A549 (cell line): ENCODE results near the gene HSH2D. TPM values are rescaled to one million over a fixed set of nuclear protein-coding genes. Genes with fewer than 3 reads are reported as not detected.

Experiments used
- ATAC-seq, 2 experiments: fragments of 200-7000 bp in 1 of 2; fragments of >200 bp in 1 of 2; cut with Nextera tagmentation in 1 of 2; cut with Tn5 transposase in 1 of 2; 3 replicates each; pipeline versions ENCODE4 v1.8.0 to v1.9.1; 2018 to 2020; ENCODE audit warnings: mild to moderate bottlenecking in 1 of 2, moderate library complexity in 1 of 2
- CTCF ChIA-PET: fragments of 300-600 bp; sonication (Branson Sonifier 250); formaldehyde crosslinking; extraction: SDS; loops from one replicate; lab custom pipeline; 2021; ENCODE audit warnings: antibody characterized with exemption, inconsistent platforms; lab: Yijun Ruan, JAX
- POLR2A ChIA-PET: fragments of 350-600 bp; formaldehyde crosslinking; extraction: SDS; loops from one replicate; lab custom pipeline; 2021; ENCODE audit warnings: antibody characterized with exemption, inconsistent platforms; lab: Yijun Ruan, JAX
- DNase-seq, 2 experiments: peaks; one replicate each; pipeline versions ENCODE4 v3.0.0 to v3.0.0-alpha.2; 2011 to 2016; ENCODE audit warnings: low read depth in 1 of 2, low spot score in 1 of 2
- FAIRE-seq: peaks from 2 replicates; lab custom pipeline; 2011; peaks lifted over from hg19 to GRCh38; lab: Jason Lieb, UNC
- H3K27ac ChIP-seq, 2 experiments: fragments of >200 bp; sonication (Bioruptor Twin); formaldehyde crosslinking; 3 replicates each; pipeline ENCODE4 v1.5.1; 2016 to 2017
- H3K4me1 ChIP-seq: fragments of >200 bp; sonication (Bioruptor Twin); formaldehyde crosslinking; 3 replicates; pipeline ENCODE4 v1.6.1; 2016
- H3K4me2 ChIP-seq: fragments of >200 bp; sonication (Bioruptor Twin); formaldehyde crosslinking; 3 replicates; pipeline ENCODE4 v1.6.1; 2016
- H3K4me3 ChIP-seq: fragments of >200 bp; sonication (Bioruptor Twin); formaldehyde crosslinking; 3 replicates; pipeline ENCODE4 v1.5.1; 2016
- H3K9me3 ChIP-seq: fragments of >200 bp; sonication (Bioruptor Twin); formaldehyde crosslinking; 3 replicates; pipeline ENCODE4 v1.6.1; 2016
- BCL3 ChIP-seq: fragments of >200 bp; sonication (Bioruptor Twin); formaldehyde crosslinking; IDR thresholded peaks from 3 replicates; pipeline ENCODE4 v1.6.1; 2016
- BHLHE40 ChIP-seq: IDR thresholded peaks from 2 replicates; pipeline ENCODE4 v1.6.1; 2012; ENCODE audit warnings: low read depth, low read length, inconsistent platforms
- CBX2 ChIP-seq: fragments of 200-600 bp; sonication (generic); IDR thresholded peaks from 2 replicates; pipeline ENCODE4 v1.6.1; 2016; ENCODE audit warnings: low read depth, mild to moderate bottlenecking, borderline replicate concordance
- CHD4 ChIP-seq: fragments of 200-600 bp; sonication (generic); IDR thresholded peaks from 2 replicates; pipeline ENCODE4 v1.6.1; 2016; ENCODE audit warnings: antibody characterized with exemption, mild to moderate bottlenecking, borderline replicate concordance
- CTCF ChIP-seq: fragments of >200 bp; sonication (Bioruptor Twin); formaldehyde crosslinking; IDR thresholded peaks from 3 replicates; pipeline ENCODE4 v1.5.1; 2016
- EHF ChIP-seq: fragments of 250-450 bp; sonication (Bioruptor Pico); IDR thresholded peaks from 2 replicates; pipeline ENCODE4 v1.5.0; 2020; ENCODE audit warnings: mild to moderate bottlenecking
- EHMT2 ChIP-seq: fragments of 200-600 bp; sonication (generic); IDR thresholded peaks from 2 replicates; pipeline ENCODE4 v1.6.1; 2016; ENCODE audit warnings: antibody characterized with exemption, low read depth, mild to moderate bottlenecking, moderate library complexity
- EP300 ChIP-seq, 2 experiments: fragments of >200 bp; sonication (Bioruptor Twin); formaldehyde crosslinking; IDR thresholded peaks; 2 replicates in 1 of 2; 3 replicates in 1 of 2; pipeline ENCODE4 v1.6.1; 2016 to 2017
- ESRRA ChIP-seq: fragments of 150-350 bp; IDR thresholded peaks from 2 replicates; pipeline ENCODE4 v1.6.1; 2014; ENCODE audit warnings: mild to moderate bottlenecking, low read length, borderline replicate concordance
- FOSB ChIP-seq: fragments of 250-450 bp; sonication (Bioruptor Pico); IDR thresholded peaks from 2 replicates; pipeline ENCODE4 v1.5.0; 2020; ENCODE audit warnings: mild to moderate bottlenecking, moderate library complexity
- FOXS1 ChIP-seq: fragments of 250-450 bp; sonication (Bioruptor Pico); IDR thresholded peaks from 2 replicates; pipeline ENCODE4 v1.5.0; 2020; ENCODE audit warnings: mild to moderate bottlenecking, moderate library complexity
- HDAC2 ChIP-seq: fragments of 200-600 bp; sonication (generic); IDR thresholded peaks from 2 replicates; pipeline ENCODE4 v1.6.1; 2016
- HES2 ChIP-seq: fragments of >200 bp; sonication (Bioruptor Twin); formaldehyde crosslinking; IDR thresholded peaks from 2 replicates; pipeline ENCODE4 v1.6.1; 2016
- HEYL ChIP-seq: fragments of 250-450 bp; sonication (Bioruptor Pico); IDR thresholded peaks from 2 replicates; pipeline ENCODE4 v1.8.0; 2021; ENCODE audit warnings: mild to moderate bottlenecking, moderate library complexity
- HMGXB4 ChIP-seq: fragments of 250-450 bp; sonication (Bioruptor Pico); IDR thresholded peaks from 2 replicates; pipeline ENCODE4 v1.5.0; 2021; ENCODE audit warnings: mild to moderate bottlenecking, moderate library complexity, borderline replicate concordance
- JUN ChIP-seq, 2 experiments: fragments of >200 bp; sonication (Bioruptor Twin); formaldehyde crosslinking; IDR thresholded peaks; 2 replicates in 1 of 2; 3 replicates in 1 of 2; pipeline ENCODE4 v1.6.1; 2016 to 2017
- KDM5A ChIP-seq: fragments of 200-600 bp; sonication (generic); IDR thresholded peaks from 2 replicates; pipeline ENCODE4 v1.6.1; 2016; ENCODE audit warnings: antibody characterized with exemption, mild to moderate bottlenecking
- NFE2L2 ChIP-seq: fragments of 150-350 bp; conservative IDR thresholded peaks from 2 replicates; pipeline ENCODE4 v1.6.1; 2014; ENCODE audit warnings: low read length
- NR3C1 ChIP-seq: fragments of >200 bp; sonication (Bioruptor Twin); formaldehyde crosslinking; IDR thresholded peaks from 3 replicates; pipeline ENCODE4 v1.6.1; 2017
- POLR2A ChIP-seq: IDR thresholded peaks from 2 replicates; pipeline ENCODE4 v1.6.1; 2012; ENCODE audit warnings: mild to moderate bottlenecking, low read length
- RAD21 ChIP-seq, 2 experiments: fragments of >200 bp in 1 of 2; sonication (Bioruptor Twin) in 1 of 2; formaldehyde crosslinking in 1 of 2; IDR thresholded peaks in 1 of 2; conservative IDR thresholded peaks in 1 of 2; 2 replicates in 1 of 2; 3 replicates in 1 of 2; pipeline ENCODE4 v1.6.1; 2012 to 2018; ENCODE audit warnings: inconsistent platforms in 1 of 2
- RCOR1 ChIP-seq: fragments of 150-350 bp; IDR thresholded peaks from 2 replicates; pipeline ENCODE4 v1.6.1; 2014; ENCODE audit warnings: antibody characterized with exemption, low read length, low read depth
- REST ChIP-seq: fragments of 200-600 bp; sonication (generic); IDR thresholded peaks from 2 replicates; pipeline ENCODE4 v1.6.1; 2016; ENCODE audit warnings: antibody characterized with exemption, mild to moderate bottlenecking, moderate library complexity
- RFX5 ChIP-seq: fragments of 450-650 bp; IDR thresholded peaks from 2 replicates; pipeline ENCODE4 v1.7.1; 2014; ENCODE audit warnings: antibody characterized with exemption, mild to moderate bottlenecking, moderate library complexity
- RNF2 ChIP-seq: fragments of 200-600 bp; sonication (generic); IDR thresholded peaks from 2 replicates; pipeline ENCODE4 v1.6.1; 2016; ENCODE audit warnings: low read depth, mild to moderate bottlenecking, antibody characterized with exemption, moderate library complexity, borderline replicate concordance
- TFCP2L1 ChIP-seq: fragments of 250-450 bp; sonication (Bioruptor Pico); IDR thresholded peaks from 2 replicates; pipeline ENCODE4 v1.5.0; 2021; ENCODE audit warnings: mild to moderate bottlenecking
- TP53 ChIP-seq: fragments of 250-450 bp; sonication (Bioruptor Pico); IDR thresholded peaks from 2 replicates; pipeline ENCODE4 v1.5.0; 2021; ENCODE audit warnings: mild to moderate bottlenecking, moderate library complexity
- ZC3H11A ChIP-seq: fragments of 450-650 bp; IDR thresholded peaks from 2 replicates; pipeline ENCODE4 v1.6.1; 2014; ENCODE audit warnings: antibody characterized with exemption, mild to moderate bottlenecking
- WGBS: methylation state at CpG from one replicate; pipeline ENCODE4 v1.1.6; 2017; ENCODE audit errors: missing lambda C conversion rate; 5-methylcytosine and 5-hydroxymethylcytosine counted together
- polyA plus RNA-seq, 4 experiments: library from polyadenylated mRNA; depleted of rRNA in 3 of 4; stranded (reverse); fragments of >200 nt; fragmentation: RNase III in 1 of 4; extraction: RNeasy Plus Mini Kit Qiagen cat#74134 plus additional on column Dnase treatment in 1 of 4; gene quantifications; 2 replicates in 3 of 4; 3 replicates in 1 of 4; pipeline ENCODE4 v1.2.3, GENCODE V29; 2011 to 2017

Gene HSH2D
- polyA plus RNA-seq, 2 of the 4 experiments (the other 2 are of a cell fraction), result 0.05 TPM; not detected in 1

- no peak for FAIRE-seq
- Histone ChIP-seq H3K4me3 (peak overlapping the region; percentile 88), H3K27ac (peak overlapping the region; percentile 96 to 98), H3K4me2 (peak overlapping the region; percentile 98), H3K4me1 (peaks cover 27% of the 10 kb centered on the region), H3K9me3 (no peaks in the 10 kb centered on the region)
- ChIA-PET POLR2A (interaction anchor here (0.8 to 1.4 kb wide), 2 partner anchors 12 to 360 kb away, joined by 3 to 6 read pairs; partner anchors contain the start of gene FAM32A), CTCF (interaction anchor here (0.8 to 3.1 kb wide), 4 partner anchors 9 to 567 kb away, joined by 3 to 14 read pairs (median 4); partner anchors contain the start of gene FAM32A)
- 0% methylated on average over 2 of the region's 2 CpGs for WGBS
- no peak for ATAC-seq
- TF ChIP-seq BHLHE40, result no peak
- TF ChIP-seq FOSB (CRISPR knock-in tag), result no peak
- no peak for TF ChIP-seq BCL3
- no peak for TF ChIP-seq ZC3H11A
- TF ChIP-seq POLR2A, result no peak
- no peak for TF ChIP-seq EHMT2
- TF ChIP-seq CTCF, result no peak
- no peak for TF ChIP-seq CBX2
- no peak for TF ChIP-seq JUN (IDR thresholded peaks at IDR 0.05)
- TF ChIP-seq CHD4, result no peak
- no peak for TF ChIP-seq RCOR1
- no peak for TF ChIP-seq TFCP2L1 (CRISPR knock-in tag)
- TF ChIP-seq FOXS1, result no peak
- no peak for TF ChIP-seq RFX5
- no peak for TF ChIP-seq RAD21 (conservative IDR thresholded peaks at IDR 0.05 in 1 of 2, IDR thresholded peaks at IDR 0.05 in 1 of 2)
- no peak for TF ChIP-seq HDAC2
- TF ChIP-seq HMGXB4 (CRISPR knock-in tag), result no peak
- no peak for DNase-seq
Measured at GRCh38 chr19:16197188-16197621, 53.7 kb downstream of the HSH2D start.

- ATAC-seq (peak; percentile 97), FAIRE-seq (no peak)
- POLR2A ChIA-PET, result interaction anchor here (0.8 to 1.4 kb wide), 3 partner anchors 13 to 361 kb away, joined by 3 to 6 read pairs (median 3); partner anchors contain the start of gene FAM32A
- TF ChIP-seq HEYL (CRISPR knock-in tag), result no peak
- TF ChIP-seq EHMT2, result no peak
- TF ChIP-seq HES2, result no peak
- no peak for TF ChIP-seq ESRRA
- no peak for TF ChIP-seq REST
- TF ChIP-seq TFCP2L1 (CRISPR knock-in tag), result no peak
- TF ChIP-seq JUN (IDR thresholded peaks at IDR 0.05), result peak in 1 of 2 experiments; percentile 80; a peak in 2 of 5 replicates
- TF ChIP-seq NFE2L2, result no peak
- no peak for TF ChIP-seq EP300 (IDR thresholded peaks at IDR 0.05)
- no peak for TF ChIP-seq FOSB (CRISPR knock-in tag)
- no peak for TF ChIP-seq TP53 (CRISPR knock-in tag)
- TF ChIP-seq RNF2, result no peak
- TF ChIP-seq NR3C1, result no peak
- TF ChIP-seq RCOR1, result no peak
- no peak for TF ChIP-seq EHF (CRISPR knock-in tag)
- no peak for TF ChIP-seq KDM5A
- no peak for TF ChIP-seq FOXS1
Measured at GRCh38 chr19:16197622-16198369, 54.3 kb downstream of the HSH2D start, which contains the start of gene AP1M1. Gene AP1M1, plus strand, starts transcription at chr19:16197911. Its CDS starts 116 bp downstream, at chr19:16198027.

More at GRCh38 chr19:16197622-16198369, 54.3 kb downstream of the HSH2D start, which contains the start of gene AP1M1:
- CTCF ChIA-PET, result interaction anchor here (0.8 to 1.7 kb wide), 3 partner anchors 9 to 568 kb away, joined by 3 to 4 read pairs (median 4); no protein-coding TSS in a partner anchor
- under 1% methylated on average over 14 of the region's 65 CpGs for WGBS
- peak within 1 kb of the TSS; percentile 96 to 98 for H3K27ac ChIP-seq
- DNase-seq, result peak; percentile 93 to 97
- no peaks in the 10 kb centered on the region for H3K9me3 ChIP-seq
- peaks cover 27% of the 10 kb centered on the region for H3K4me1 ChIP-seq
- H3K4me2 ChIP-seq, result peak within 1 kb of the TSS; percentile 98
- H3K4me3 ChIP-seq, result peak within 1 kb of the TSS; percentile 88
